Progenitor cell of endocrine pancreas (in vitro differentiated cells): ENCODE results near the gene MAP3K8. TPM values are rescaled to one million over a fixed set of nuclear protein-coding genes. Genes with fewer than 3 reads are reported as not detected.
A peak's percentile ranks its signal among the peaks of the same experiment; 100 is the strongest.
"Not testable (repeated sequence)": the region's sequence is repeated elsewhere in the genome, so short reads cannot be mapped to it uniquely, and the experiment has no call there.

Experiments
- DNase-seq: peaks from one replicate; pipeline ENCODE4 v3.0.0; 2021; ENCODE audit warnings: low spot score; ENCODE audit not compliant: unreplicated experiment
- H3K27ac Mint-ChIP-seq: 2 replicates; pipeline ENCODE4 v1.8.0; 2021; ENCODE audit warnings: mild to moderate bottlenecking, moderate library complexity, mixed read lengths
- H3K27me3 Mint-ChIP-seq: 2 replicates; pipeline ENCODE4 v1.8.0; 2021; ENCODE audit warnings: mixed read lengths
- H3K36me3 Mint-ChIP-seq: 2 replicates; pipeline ENCODE4 v1.8.0; 2022; ENCODE audit warnings: mixed read lengths; ENCODE audit not compliant: insufficient read depth
- H3K4me1 Mint-ChIP-seq: 2 replicates; pipeline ENCODE4 v1.8.0; 2021; ENCODE audit warnings: low read depth, mixed read lengths
- H3K4me3 Mint-ChIP-seq: 2 replicates; pipeline ENCODE4 v1.8.0; 2021; ENCODE audit warnings: low read depth, mild to moderate bottlenecking, moderate library complexity, mixed read lengths
- H3K9me3 Mint-ChIP-seq: 2 replicates; pipeline ENCODE4 v1.8.0; 2021; ENCODE audit warnings: low read depth, mixed read lengths
- total RNA-seq: library from RNA; stranded (reverse); gene quantifications from 2 replicates; pipeline ENCODE4 v1.2.1, GENCODE V29; 2021
- TF ChIP-seq, protein P1 (sequence below): fragments of 200-600 bp; sonication (generic); IDR thresholded peaks from one replicate; pipeline ENCODE4 v1.5.0; 2021; ENCODE audit warnings: antibody characterized with exemption, mild to moderate bottlenecking; ENCODE audit not compliant: unreplicated experiment

Gene MAP3K8
- total RNA-seq, 1 donor from 2014 or later, result 16.8 TPM

DNA sequence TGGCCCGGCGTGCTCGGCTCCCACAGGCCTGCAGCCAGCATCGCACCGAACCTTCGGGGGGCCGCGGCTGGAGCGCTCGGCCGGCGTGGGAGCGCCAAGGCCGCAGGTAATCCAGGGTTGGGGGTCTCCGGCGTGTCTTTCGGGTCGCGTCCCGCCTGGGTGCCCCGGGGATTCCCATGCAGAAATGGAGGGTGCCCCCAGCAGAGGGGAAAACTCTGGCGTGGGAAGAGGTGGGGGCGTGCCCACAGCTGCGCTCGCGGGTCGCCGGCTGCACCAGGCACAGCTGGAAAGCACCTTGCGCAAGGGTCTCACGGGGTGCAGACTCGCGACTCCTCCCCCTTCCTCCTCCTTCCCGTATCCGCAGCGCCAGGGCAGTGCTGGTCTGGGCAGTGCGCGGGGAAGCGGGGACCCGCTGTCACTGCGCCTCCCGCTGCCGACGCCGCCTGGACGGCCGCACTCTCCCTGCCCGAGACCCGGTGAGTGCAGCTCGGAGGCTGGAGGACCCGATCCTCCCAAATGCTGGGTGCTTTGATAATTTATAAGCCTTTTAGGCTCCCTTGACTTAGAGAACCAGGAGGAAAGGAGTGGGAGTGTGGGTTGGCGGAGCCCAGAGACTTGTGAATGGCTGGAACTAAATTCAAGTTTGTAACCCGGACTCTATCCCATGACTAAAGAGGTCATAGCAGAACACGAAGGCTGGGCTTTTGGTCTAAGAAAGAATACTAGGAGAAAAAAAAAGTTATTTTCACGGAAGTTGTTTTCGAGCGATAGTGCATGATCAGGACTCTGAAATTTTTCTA is 489 bp downstream of the MAP3K8 start:
- Mint-ChIP-seq H3K27me3 (no peaks in the 10 kb centered on the region), H3K4me3 (peak overlapping the region; percentile 87), H3K36me3 (peaks cover 4% of the 10 kb centered on the region), H3K27ac (peak overlapping the region; percentile 76), H3K9me3 (no peaks in the 10 kb centered on the region), H3K4me1 (peaks cover 45% of the 10 kb centered on the region)
- TF ChIP-seq, protein P1, sequence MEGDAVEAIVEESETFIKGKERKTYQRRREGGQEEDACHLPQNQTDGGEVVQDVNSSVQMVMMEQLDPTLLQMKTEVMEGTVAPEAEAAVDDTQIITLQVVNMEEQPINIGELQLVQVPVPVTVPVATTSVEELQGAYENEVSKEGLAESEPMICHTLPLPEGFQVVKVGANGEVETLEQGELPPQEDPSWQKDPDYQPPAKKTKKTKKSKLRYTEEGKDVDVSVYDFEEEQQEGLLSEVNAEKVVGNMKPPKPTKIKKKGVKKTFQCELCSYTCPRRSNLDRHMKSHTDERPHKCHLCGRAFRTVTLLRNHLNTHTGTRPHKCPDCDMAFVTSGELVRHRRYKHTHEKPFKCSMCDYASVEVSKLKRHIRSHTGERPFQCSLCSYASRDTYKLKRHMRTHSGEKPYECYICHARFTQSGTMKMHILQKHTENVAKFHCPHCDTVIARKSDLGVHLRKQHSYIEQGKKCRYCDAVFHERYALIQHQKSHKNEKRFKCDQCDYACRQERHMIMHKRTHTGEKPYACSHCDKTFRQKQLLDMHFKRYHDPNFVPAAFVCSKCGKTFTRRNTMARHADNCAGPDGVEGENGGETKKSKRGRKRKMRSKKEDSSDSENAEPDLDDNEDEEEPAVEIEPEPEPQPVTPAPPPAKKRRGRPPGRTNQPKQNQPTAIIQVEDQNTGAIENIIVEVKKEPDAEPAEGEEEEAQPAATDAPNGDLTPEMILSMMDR, result no peak
- peak; percentile 66 for DNase-seq

DNA sequence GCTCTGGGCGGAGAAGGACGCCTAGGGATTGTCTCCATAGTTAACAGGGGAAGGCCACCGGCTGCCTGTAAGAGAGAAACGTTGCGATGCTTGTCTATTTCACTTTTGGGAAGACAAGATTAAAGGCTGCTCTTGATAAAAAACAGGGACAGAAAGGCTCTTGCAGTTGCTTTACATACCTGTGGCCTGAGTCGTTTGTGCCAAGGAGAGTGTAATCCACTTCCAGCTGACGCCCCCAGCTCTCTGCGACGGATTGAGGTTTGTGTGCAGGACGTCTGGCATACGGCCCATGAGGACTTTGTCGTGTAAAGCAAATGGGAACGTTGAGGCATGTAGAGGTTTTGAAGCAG is 1.1 kb downstream of the MAP3K8 start:
- peak overlapping the region; percentile 87 for H3K4me3 Mint-ChIP-seq
- no peaks in the 10 kb centered on the region for H3K9me3 Mint-ChIP-seq
- no peak for DNase-seq
- peak overlapping the region; percentile 76 for H3K27ac Mint-ChIP-seq
- peaks cover 7% of the 10 kb centered on the region for H3K36me3 Mint-ChIP-seq
- H3K4me1 Mint-ChIP-seq, result peaks cover 45% of the 10 kb centered on the region
- no peaks in the 10 kb centered on the region for H3K27me3 Mint-ChIP-seq
- TF ChIP-seq, protein P1, result no peak

DNA sequence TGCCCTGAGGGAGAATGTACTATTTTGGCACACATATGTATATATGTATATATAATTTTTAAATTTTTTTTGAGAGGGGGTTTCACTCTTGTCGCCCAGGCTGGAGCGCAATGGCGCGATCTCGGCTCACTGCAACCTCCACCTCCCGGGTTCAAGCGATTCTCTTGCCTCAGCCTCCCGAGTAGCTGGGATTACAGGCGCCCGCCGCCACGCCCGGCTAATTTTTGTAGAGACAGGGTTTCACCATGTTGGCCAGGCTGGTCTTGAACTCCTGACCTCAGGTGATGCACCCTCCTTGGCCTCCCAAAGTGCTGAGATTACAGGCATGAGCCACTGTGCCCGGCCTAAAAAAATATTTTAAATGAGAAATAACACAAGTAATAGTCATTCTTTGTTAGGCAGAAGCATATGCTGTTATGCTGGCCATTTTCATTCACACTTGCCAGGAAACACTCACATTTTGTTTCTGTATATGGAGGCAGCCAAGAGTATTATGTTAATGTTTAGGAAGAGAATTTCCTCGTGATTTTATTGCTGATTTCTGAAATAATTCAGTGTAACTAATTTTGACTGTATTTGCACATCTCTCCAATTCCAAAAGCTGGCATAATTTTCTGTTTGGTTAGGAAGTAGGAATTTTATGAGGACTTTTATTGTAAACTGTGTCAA is 1.6 kb downstream of the MAP3K8 start:
- not testable (repeated sequence) for DNase-seq, H3K36me3 Mint-ChIP-seq

DNA sequence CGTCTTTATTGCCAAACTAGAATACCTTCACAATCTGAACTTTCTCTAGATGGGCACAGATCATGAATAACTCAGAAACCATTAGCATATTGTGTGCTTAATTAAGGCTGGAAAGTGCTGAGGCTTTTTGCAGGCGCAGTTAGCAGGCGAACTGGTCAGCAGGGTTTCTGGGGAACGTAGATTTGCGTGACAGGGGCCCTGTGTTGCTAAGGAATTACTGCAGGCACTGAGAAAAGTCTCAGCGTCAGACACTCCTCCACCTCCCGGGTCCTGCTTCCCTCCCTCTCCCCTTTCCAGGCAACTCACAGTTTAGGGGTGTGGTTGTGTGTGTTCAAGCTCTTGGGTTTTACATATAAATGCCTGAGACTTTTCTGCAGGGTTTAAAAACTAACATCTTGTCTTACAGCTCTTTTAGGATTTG is 2.2 kb downstream of the MAP3K8 start:
- Mint-ChIP-seq H3K4me1 (peaks cover 46% of the 10 kb centered on the region), H3K27me3 (no peaks in the 10 kb centered on the region), H3K27ac (peak overlapping the region; percentile 71), H3K4me3 (peak overlapping the region; percentile 61), H3K36me3 (peaks cover 11% of the 10 kb centered on the region), H3K9me3 (no peaks in the 10 kb centered on the region)
- no peak for DNase-seq
- TF ChIP-seq, protein P1, result no peak

More for the DNA sequence above, 1.6 kb downstream of the MAP3K8 start:
- not testable (repeated sequence) for H3K27me3 Mint-ChIP-seq, H3K9me3 Mint-ChIP-seq
- peak overlapping the region; percentile 76 for H3K27ac Mint-ChIP-seq
- peak overlapping the region; percentile 87 for H3K4me3 Mint-ChIP-seq
- H3K4me1 Mint-ChIP-seq, result peaks cover 46% of the 10 kb centered on the region

DNA sequence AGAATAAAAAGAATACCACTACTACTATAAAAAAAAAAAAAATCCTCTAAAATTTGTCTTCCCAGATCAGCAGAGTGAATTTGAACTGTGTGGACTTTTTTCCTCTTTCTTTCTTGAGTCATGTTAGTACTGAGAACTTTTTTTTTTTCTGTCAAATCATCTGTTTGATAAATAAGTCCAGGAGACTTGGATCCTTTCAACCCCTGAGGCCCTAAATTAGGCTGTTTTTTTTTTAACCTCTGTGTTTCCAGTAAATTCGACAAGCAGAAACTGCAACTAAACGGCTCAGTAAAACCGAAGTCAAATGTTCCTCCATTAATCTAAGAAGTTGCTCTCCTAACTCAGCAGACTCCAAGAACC is 2.7 kb downstream of the MAP3K8 start:
- DNase-seq, result no peak
- peak overlapping the region; percentile 61 for H3K4me3 Mint-ChIP-seq
- H3K36me3 Mint-ChIP-seq, result peaks cover 11% of the 10 kb centered on the region
- H3K9me3 Mint-ChIP-seq, result no peaks in the 10 kb centered on the region
- no peaks in the 10 kb centered on the region for H3K27me3 Mint-ChIP-seq
- TF ChIP-seq, protein P1, result no peak
- peak overlapping the region; percentile 71 for H3K27ac Mint-ChIP-seq
- H3K4me1 Mint-ChIP-seq, result peaks cover 44% of the 10 kb centered on the region
